Mesothelial cell of epicardium (in vitro differentiated cells): Measurements from ENCODE around the gene GRM8. TPM values are rescaled to one million over a fixed set of nuclear protein-coding genes. Genes with fewer than 3 reads are reported as not detected.

Source experiments
- DNase-seq, 2 experiments: peaks; one replicate each; pipeline ENCODE4 v3.0.0; 2021; ENCODE audit warnings: low spot score in 2 of 2; ENCODE audit not compliant: unreplicated experiment in 2 of 2
- H3K27ac Mint-ChIP-seq: 2 replicates; pipeline ENCODE4 v1.8.0; 2021; ENCODE audit warnings: mixed read lengths
- H3K27me3 Mint-ChIP-seq: 2 replicates; pipeline ENCODE4 v1.8.0; 2021; ENCODE audit warnings: low read depth, mixed read lengths
- H3K36me3 Mint-ChIP-seq: 2 replicates; pipeline ENCODE4 v1.8.0; 2021; ENCODE audit warnings: mixed read lengths
- H3K4me1 Mint-ChIP-seq: 2 replicates; pipeline ENCODE4 v1.8.0; 2021; ENCODE audit warnings: mixed read lengths
- H3K4me3 Mint-ChIP-seq: 2 replicates; pipeline ENCODE4 v1.8.0; 2021; ENCODE audit warnings: mild to moderate bottlenecking, moderate library complexity, mixed read lengths
- H3K9me3 Mint-ChIP-seq: 2 replicates; pipeline ENCODE4 v1.8.0; 2021; ENCODE audit warnings: mixed read lengths
- CTCF ChIP-seq: fragments of 200-600 bp; sonication (generic); IDR thresholded peaks from one replicate; pipeline ENCODE4 v1.5.0; 2021; ENCODE audit warnings: antibody characterized with exemption; ENCODE audit not compliant: unreplicated experiment
- total RNA-seq: library from RNA; stranded (reverse); gene quantifications from 3 replicates; pipeline ENCODE4 v1.2.1, GENCODE V29; 2021

The GRM8 gene
- total RNA-seq, 1 donor from 2014 or later, result 1.0 TPM

- H3K27ac Mint-ChIP-seq, result peak overlapping the region; percentile 84
- H3K4me1 Mint-ChIP-seq, result peaks cover 36% of the 10 kb centered on the region
- no peak for TF ChIP-seq CTCF
- no peaks in the 10 kb centered on the region for H3K27me3 Mint-ChIP-seq
- no peaks in the 10 kb centered on the region for H3K36me3 Mint-ChIP-seq
- no peak overlapping the region for H3K4me3 Mint-ChIP-seq
- H3K9me3 Mint-ChIP-seq, result peaks cover 3% of the 10 kb centered on the region
- DNase-seq, result no peak
Observed at GRCh38 chr7:126436213-126436868, 816.4 kb downstream of the GRM8 start.

DNA sequence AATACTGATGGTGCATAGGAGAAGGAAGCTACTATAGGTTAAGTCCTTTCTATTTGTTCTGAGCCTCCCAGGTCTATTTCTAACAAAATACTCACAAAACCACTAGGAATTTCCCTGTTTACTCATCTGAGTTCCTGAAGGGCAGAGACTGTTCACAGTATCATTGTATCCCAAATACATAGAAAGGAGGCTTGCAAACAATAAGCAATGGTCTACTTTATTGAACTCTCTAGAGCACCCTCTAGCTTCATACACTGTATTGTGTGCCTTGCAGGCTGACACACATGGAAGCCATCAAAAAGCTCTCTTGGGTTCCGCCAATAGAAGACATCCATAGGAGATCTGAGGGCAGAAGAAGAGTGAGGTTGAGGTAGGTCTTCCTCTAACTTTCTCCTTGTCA, 826.1 kb downstream of the GRM8 start:
- Mint-ChIP-seq H3K4me3 (no peak overlapping the region), H3K9me3 (peaks cover 3% of the 10 kb centered on the region), H3K27ac (no peak overlapping the region), H3K4me1 (peaks cover 8% of the 10 kb centered on the region), H3K36me3 (no peaks in the 10 kb centered on the region), H3K27me3 (no peaks in the 10 kb centered on the region)
- no peak for DNase-seq
- TF ChIP-seq CTCF, result no peak

GRCh38 chr7:126424985-126425384, 827.8 kb downstream of the GRM8 start:
- Mint-ChIP-seq H3K4me1 (peaks cover 8% of the 10 kb centered on the region), H3K9me3 (peaks cover 3% of the 10 kb centered on the region), H3K36me3 (no peaks in the 10 kb centered on the region), H3K4me3 (no peak overlapping the region), H3K27me3 (no peaks in the 10 kb centered on the region), H3K27ac (no peak overlapping the region)
- TF ChIP-seq CTCF, result no peak
- no peak for DNase-seq

GRCh38 chr7:126419047-126419446, 833.7 kb downstream of the GRM8 start:
- peaks cover 3% of the 10 kb centered on the region for H3K9me3 Mint-ChIP-seq
- H3K4me1 Mint-ChIP-seq, result peaks cover 15% of the 10 kb centered on the region
- no peak for TF ChIP-seq CTCF
- no peaks in the 10 kb centered on the region for H3K27me3 Mint-ChIP-seq
- H3K27ac Mint-ChIP-seq, result no peak overlapping the region
- H3K4me3 Mint-ChIP-seq, result no peak overlapping the region
- H3K36me3 Mint-ChIP-seq, result peaks cover 2% of the 10 kb centered on the region
- DNase-seq, result no peak

- Mint-ChIP-seq H3K9me3 (peaks cover 3% of the 10 kb centered on the region), H3K4me3 (no peak overlapping the region), H3K36me3 (peaks cover 2% of the 10 kb centered on the region), H3K27me3 (no peaks in the 10 kb centered on the region), H3K27ac (no peak overlapping the region), H3K4me1 (peaks cover 22% of the 10 kb centered on the region)
- no peak for TF ChIP-seq CTCF
- DNase-seq, result no peak
Observed at GRCh38 chr7:126411821-126412383, 840.8 kb downstream of the GRM8 start.
